HG03378 (cell line): ENCODE measurements around the gene GALNT14.

ENCODE experiments used
- ATAC-seq: cut with Tn5 transposase; IDR thresholded peaks from one replicate; pipeline ENCODE4 v1.9.1; 2021; ENCODE audit warnings: mild to moderate bottlenecking, moderate library complexity; ENCODE audit not compliant: unreplicated experiment

GALNT14 gene

GRCh38 chr2:30950339-30950738, 187.9 kb downstream of the GALNT14 start:
- ATAC-seq: no peak

- ATAC-seq: no peak
Observed at GRCh38 chr2:30949435-30949834, 188.8 kb downstream of the GALNT14 start.

- no peak for ATAC-seq
Observed at GRCh38 chr2:30948857-30949256, 189.4 kb downstream of the GALNT14 start.

- no peak for ATAC-seq
Observed at GRCh38 chr2:30948130-30948529, 190.1 kb downstream of the GALNT14 start.

- ATAC-seq: no peak
Observed at GRCh38 chr2:30947686-30948085, 190.6 kb downstream of the GALNT14 start.

- no peak for ATAC-seq
Observed at GRCh38 chr2:30942419-30942818, 195.8 kb downstream of the GALNT14 start.

- no peak for ATAC-seq
Observed at GRCh38 chr2:30940839-30941238, 197.4 kb downstream of the GALNT14 start.

- no peak for ATAC-seq
Observed at GRCh38 chr2:30939364-30939763, 198.9 kb downstream of the GALNT14 start.

- no peak for ATAC-seq
Observed at GRCh38 chr2:30938196-30938595, 200.0 kb downstream of the GALNT14 start.

GRCh38 chr2:30936977-30937376, 201.3 kb downstream of the GALNT14 start:
- ATAC-seq: no peak

GRCh38 chr2:30935795-30936194, 202.4 kb downstream of the GALNT14 start:
- no peak for ATAC-seq

GRCh38 chr2:30934066-30934465, 204.2 kb downstream of the GALNT14 start:
- no peak for ATAC-seq

- no peak for ATAC-seq
Observed at GRCh38 chr2:30933496-30933895, 204.7 kb downstream of the GALNT14 start.

- ATAC-seq: no peak
Observed at GRCh38 chr2:30932870-30933269, 205.4 kb downstream of the GALNT14 start.

- ATAC-seq: no peak
Observed at GRCh38 chr2:30931841-30932407, 206.3 kb downstream of the GALNT14 start.

GRCh38 chr2:30930716-30931115, 207.5 kb downstream of the GALNT14 start:
- ATAC-seq: no peak

- no peak for ATAC-seq
Observed at GRCh38 chr2:30927465-30928075, 210.7 kb downstream of the GALNT14 start.

- ATAC-seq: no peak
Observed at GRCh38 chr2:30926606-30927005, 211.6 kb downstream of the GALNT14 start.

- no peak for ATAC-seq
Observed at GRCh38 chr2:30923623-30924022, 214.6 kb downstream of the GALNT14 start.

GRCh38 chr2:30920511-30920910, 217.7 kb downstream of the GALNT14 start:
- ATAC-seq: no peak

GRCh38 chr2:30915486-30915885, 222.8 kb downstream of the GALNT14 start:
- ATAC-seq: no peak

GRCh38 chr2:30914456-30914855, 223.8 kb downstream of the GALNT14 start:
- no peak for ATAC-seq

GRCh38 chr2:30912056-30912455, 226.2 kb downstream of the GALNT14 start:
- no peak for ATAC-seq
